Measurements from ENCODE around the gene SPRR2D. TPM values are rescaled to one million over a fixed set of nuclear protein-coding genes. Genes with fewer than 3 reads are reported as not detected.

SPRR2D gene
- polyA plus RNA-seq = not detected
- long read RNA-seq, donor 1 = 0 reads
- long read RNA-seq, donor 2 = 0 reads
- long read RNA-seq, donor 3 = 0 reads
- long read RNA-seq, donor 4 = 0 reads
- long read RNA-seq, donor 5 = 0 reads
- long read RNA-seq, donor 6 = 0 reads
- long read RNA-seq, donor 7 = 0 reads
- long read RNA-seq, donor 8 = 0 reads
- long read RNA-seq, donor 9 = 0 reads
- long read RNA-seq, donor 10 = 0 reads
- long read RNA-seq, donor 11 = 0 reads

GRCh38 chr1:153040950-153041631 lies at the start of gene SPRR2D:
Gene SPRR2D, minus strand, starts transcription at chr1:153041120. Its CDS starts 774 bp downstream, at chr1:153040346.
- Histone ChIP-seq H3K27ac (ENCODE audit: low read length) (no peak within 1 kb of the TSS), H3K4me3 (ENCODE audit: low read length) (no peak within 1 kb of the TSS), H3K36me3 (ENCODE audit: control insufficient read depth, insufficient read depth, low read length) (no peaks in the 10 kb centered on the region), H3K9me3 (ENCODE audit: control insufficient read depth, low read depth, low read length) (no peaks in the 10 kb centered on the region), H3K27me3 (ENCODE audit: control insufficient read depth, insufficient read depth, low read length) (no peaks in the 10 kb centered on the region), H3K4me1 (ENCODE audit: control insufficient read depth, insufficient read depth, low read length) (no peaks in the 10 kb centered on the region)
- no peak for DNase-seq
- no CpG with 5 or more reads among the region's 4 CpGs for WGBS (ENCODE audit: insufficient coverage, low lambda C conversion rate)

- DNase-seq = no peak
- WGBS (ENCODE audit: insufficient coverage, low lambda C conversion rate) = no CpG with 5 or more reads among the region's 1 CpG
Measured at GRCh38 chr1:153087652-153088051, 46.7 kb upstream of the SPRR2D start.

GRCh38 chr1:153081736-153082135 lies 40.8 kb upstream of the SPRR2D start:
- Histone ChIP-seq H3K4me1 (ENCODE audit: control insufficient read depth, insufficient read depth, low read length) (no peaks in the 10 kb centered on the region), H3K4me3 (ENCODE audit: low read length) (no peak overlapping the region), H3K36me3 (ENCODE audit: control insufficient read depth, insufficient read depth, low read length) (no peaks in the 10 kb centered on the region), H3K27me3 (ENCODE audit: control insufficient read depth, insufficient read depth, low read length) (no peaks in the 10 kb centered on the region), H3K27ac (ENCODE audit: low read length) (no peak overlapping the region), H3K9me3 (ENCODE audit: control insufficient read depth, low read depth, low read length) (no peaks in the 10 kb centered on the region)
- DNase-seq = no peak
- 100% methylated on average over 1 of the region's 3 CpGs for WGBS (ENCODE audit: insufficient coverage, low lambda C conversion rate)

More at GRCh38 chr1:153087652-153088051, 46.7 kb upstream of the SPRR2D start:
- no peaks in the 10 kb centered on the region for H3K27me3 ChIP-seq (ENCODE audit: control insufficient read depth, insufficient read depth, low read length)
- no peaks in the 10 kb centered on the region for H3K4me1 ChIP-seq (ENCODE audit: control insufficient read depth, insufficient read depth, low read length)
- H3K9me3 ChIP-seq (ENCODE audit: control insufficient read depth, low read depth, low read length) = no peaks in the 10 kb centered on the region
- no peaks in the 10 kb centered on the region for H3K36me3 ChIP-seq (ENCODE audit: control insufficient read depth, insufficient read depth, low read length)
- H3K27ac ChIP-seq (ENCODE audit: low read length) = no peak overlapping the region
- H3K4me3 ChIP-seq (ENCODE audit: low read length) = no peak overlapping the region

GRCh38 chr1:153072806-153073726 lies 32.1 kb upstream of the SPRR2D start:
- Histone ChIP-seq H3K27ac (ENCODE audit: low read length) (no peak overlapping the region), H3K4me3 (ENCODE audit: low read length) (no peak overlapping the region), H3K36me3 (ENCODE audit: control insufficient read depth, insufficient read depth, low read length) (no peaks in the 10 kb centered on the region), H3K4me1 (ENCODE audit: control insufficient read depth, insufficient read depth, low read length) (no peaks in the 10 kb centered on the region), H3K27me3 (ENCODE audit: control insufficient read depth, insufficient read depth, low read length) (no peaks in the 10 kb centered on the region), H3K9me3 (ENCODE audit: control insufficient read depth, low read depth, low read length) (no peaks in the 10 kb centered on the region)
- no CpG with 5 or more reads among the region's 5 CpGs for WGBS (ENCODE audit: insufficient coverage, low lambda C conversion rate)
- DNase-seq = no peak

GRCh38 chr1:153071511-153071910 lies 30.6 kb upstream of the SPRR2D start, which contains the start of gene SPRR2B:
Gene SPRR2B, minus strand, starts transcription at chr1:153071611. Its CDS starts 772 bp downstream, at chr1:153070839.
- no peaks in the 10 kb centered on the region for H3K27me3 ChIP-seq (ENCODE audit: control insufficient read depth, insufficient read depth, low read length)
- H3K36me3 ChIP-seq (ENCODE audit: control insufficient read depth, insufficient read depth, low read length) = no peaks in the 10 kb centered on the region
- no CpG with 5 or more reads among the region's 2 CpGs for WGBS (ENCODE audit: insufficient coverage, low lambda C conversion rate)
- no peaks in the 10 kb centered on the region for H3K9me3 ChIP-seq (ENCODE audit: control insufficient read depth, low read depth, low read length)
- H3K4me3 ChIP-seq (ENCODE audit: low read length) = no peak within 1 kb of the TSS
- H3K4me1 ChIP-seq (ENCODE audit: control insufficient read depth, insufficient read depth, low read length) = no peaks in the 10 kb centered on the region
- no peak for DNase-seq
- no peak within 1 kb of the TSS for H3K27ac ChIP-seq (ENCODE audit: low read length)

- no CpG with 5 or more reads among the region's 2 CpGs for WGBS (ENCODE audit: insufficient coverage, low lambda C conversion rate)
- Histone ChIP-seq H3K27me3 (ENCODE audit: control insufficient read depth, insufficient read depth, low read length) (no peaks in the 10 kb centered on the region), H3K27ac (ENCODE audit: low read length) (no peak overlapping the region), H3K4me3 (ENCODE audit: low read length) (no peak overlapping the region), H3K36me3 (ENCODE audit: control insufficient read depth, insufficient read depth, low read length) (no peaks in the 10 kb centered on the region), H3K9me3 (ENCODE audit: control insufficient read depth, low read depth, low read length) (no peaks in the 10 kb centered on the region), H3K4me1 (ENCODE audit: control insufficient read depth, insufficient read depth, low read length) (no peaks in the 10 kb centered on the region)
- DNase-seq = no peak
Measured at GRCh38 chr1:153070243-153070642, 29.3 kb upstream of the SPRR2D start.

- no CpG with 5 or more reads among the region's 6 CpGs for WGBS (ENCODE audit: insufficient coverage, low lambda C conversion rate)
- no peak overlapping the region for H3K27ac ChIP-seq (ENCODE audit: low read length)
- H3K27me3 ChIP-seq (ENCODE audit: control insufficient read depth, insufficient read depth, low read length) = no peaks in the 10 kb centered on the region
- no peak for DNase-seq
- H3K36me3 ChIP-seq (ENCODE audit: control insufficient read depth, insufficient read depth, low read length) = no peaks in the 10 kb centered on the region
- no peaks in the 10 kb centered on the region for H3K9me3 ChIP-seq (ENCODE audit: control insufficient read depth, low read depth, low read length)
- no peaks in the 10 kb centered on the region for H3K4me1 ChIP-seq (ENCODE audit: control insufficient read depth, insufficient read depth, low read length)
- H3K4me3 ChIP-seq (ENCODE audit: low read length) = no peak overlapping the region
Measured at GRCh38 chr1:153058826-153059784, 18.2 kb upstream of the SPRR2D start.

- H3K27me3 ChIP-seq (ENCODE audit: control insufficient read depth, insufficient read depth, low read length) = no peaks in the 10 kb centered on the region
- DNase-seq = no peak
- H3K4me1 ChIP-seq (ENCODE audit: control insufficient read depth, insufficient read depth, low read length) = no peaks in the 10 kb centered on the region
- no peak overlapping the region for H3K4me3 ChIP-seq (ENCODE audit: low read length)
- no peaks in the 10 kb centered on the region for H3K9me3 ChIP-seq (ENCODE audit: control insufficient read depth, low read depth, low read length)
- H3K27ac ChIP-seq (ENCODE audit: low read length) = no peak overlapping the region
- no CpG with 5 or more reads among the region's 2 CpGs for WGBS (ENCODE audit: insufficient coverage, low lambda C conversion rate)
- no peaks in the 10 kb centered on the region for H3K36me3 ChIP-seq (ENCODE audit: control insufficient read depth, insufficient read depth, low read length)
Measured at GRCh38 chr1:153058154-153058553, 17.2 kb upstream of the SPRR2D start.

- Histone ChIP-seq H3K4me3 (ENCODE audit: low read length) (no peak within 1 kb of the TSS), H3K36me3 (ENCODE audit: control insufficient read depth, insufficient read depth, low read length) (no peaks in the 10 kb centered on the region), H3K27me3 (ENCODE audit: control insufficient read depth, insufficient read depth, low read length) (no peaks in the 10 kb centered on the region), H3K27ac (ENCODE audit: low read length) (no peak within 1 kb of the TSS), H3K9me3 (ENCODE audit: control insufficient read depth, low read depth, low read length) (no peaks in the 10 kb centered on the region), H3K4me1 (ENCODE audit: control insufficient read depth, insufficient read depth, low read length) (no peaks in the 10 kb centered on the region)
- WGBS (ENCODE audit: insufficient coverage, low lambda C conversion rate) = no CpG with 5 or more reads among the region's 2 CpGs
- DNase-seq = no peak
Measured at GRCh38 chr1:153057375-153057774, 16.5 kb upstream of the SPRR2D start, which contains the start of gene SPRR2A. Gene SPRR2A, minus strand, starts transcription at chr1:153057512. Its CDS starts 777 bp downstream, at chr1:153056735.
